Dendritic cell treated with granulocyte-macrophage colony-stimulating factor and Interleukin-4, amounts not matched to agents 40 ng/mL and 50 ng/mL, for 4 days (primary cell): ENCODE results near the gene MED15.
A peak's percentile ranks its signal among the peaks of the same experiment; 100 is the strongest.
"Not testable (repeated sequence)": the region's sequence is repeated elsewhere in the genome, so short reads cannot be mapped to it uniquely, and the experiment has no call there.

Experiments
- H3K27ac Mint-ChIP-seq: one replicate; pipeline ENCODE4 v1.8.0; 2022; ENCODE audit warnings: mild to moderate bottlenecking, mixed read lengths
- H3K27me3 Mint-ChIP-seq: one replicate; pipeline ENCODE4 v1.8.0; 2022; ENCODE audit warnings: mild to moderate bottlenecking, mixed read lengths
- H3K36me3 Mint-ChIP-seq: one replicate; pipeline ENCODE4 v1.8.0; 2022; ENCODE audit warnings: low read depth, mixed read lengths
- H3K4me1 Mint-ChIP-seq: one replicate; pipeline ENCODE4 v1.8.0; 2022; ENCODE audit warnings: low read depth, mixed read lengths
- H3K4me3 Mint-ChIP-seq: one replicate; pipeline ENCODE4 v1.8.0; 2022; ENCODE audit warnings: mild to moderate bottlenecking, moderate library complexity, mixed read lengths
- H3K9me3 Mint-ChIP-seq: one replicate; pipeline ENCODE4 v1.8.0; 2022; ENCODE audit warnings: mixed read lengths
- intact Hi-C: fragments of 100-400 bp; cut with micrococcal nuclease; formaldehyde crosslinking; loops from one replicate; pipeline ENCODE4 v1.15.0; 2022

The MED15 gene

DNA sequence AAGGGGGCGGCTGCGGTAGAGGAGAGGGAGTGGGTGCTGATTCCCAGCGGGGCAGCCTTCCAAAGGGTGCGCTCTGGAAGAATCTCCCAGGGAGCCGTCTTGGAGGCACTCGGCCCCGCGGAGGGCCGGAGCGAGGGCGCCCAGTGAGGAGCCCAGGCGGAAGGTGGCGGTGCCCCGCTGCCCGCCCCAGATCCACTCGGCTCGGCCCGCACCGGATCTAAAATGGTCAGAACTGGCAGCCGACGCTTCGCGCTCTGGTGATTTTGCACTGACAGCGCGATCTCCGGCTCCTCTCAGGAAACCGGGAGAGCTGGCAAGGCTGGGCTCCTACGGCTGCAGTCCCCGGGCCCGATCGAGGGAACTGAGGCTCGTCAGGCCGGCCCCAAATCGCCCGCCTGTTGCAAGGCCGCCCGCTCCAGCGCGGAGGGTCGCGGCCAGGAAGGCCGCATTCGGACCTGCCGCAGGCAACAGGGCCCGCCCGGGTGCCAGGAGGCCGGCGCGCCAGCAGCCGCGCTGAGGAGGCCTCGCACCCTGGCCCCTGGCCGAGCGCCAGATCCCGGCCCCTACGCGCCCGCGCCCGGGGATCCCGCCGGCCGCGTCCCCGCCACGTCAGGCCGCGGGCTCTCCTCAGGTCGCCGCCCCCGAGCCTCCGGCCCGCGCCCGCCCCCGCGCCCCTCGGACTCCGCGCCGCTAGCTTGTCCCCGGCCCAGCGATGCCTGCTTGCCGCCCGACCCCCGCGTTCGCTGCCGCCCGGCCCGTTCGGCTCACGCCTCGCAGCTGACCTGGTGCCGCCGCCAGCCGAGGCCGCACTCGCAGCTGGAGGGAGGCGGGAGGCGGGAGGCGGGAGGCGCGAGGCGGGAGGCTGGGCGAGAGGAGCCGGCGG is 12.2 kb upstream of the MED15 start, which contains the start of gene KLHL22:
Gene KLHL22, minus strand, starts transcription at position 818 of the 883 bp plus-strand sequence. CDS start 6,584 bp downstream, outside the sequence.
- intact Hi-C loops = loop anchor here (2.0 kb wide), 1 partner anchor 38 kb away; no protein-coding TSS in a partner anchor
- Mint-ChIP-seq H3K4me1 (peaks cover 46% of the 10 kb centered on the region), H3K36me3 (peaks cover 2% of the 10 kb centered on the region), H3K27ac (peak within 1 kb of the TSS; percentile 94), H3K4me3 (peak within 1 kb of the TSS; percentile 88), H3K27me3 (no peaks in the 10 kb centered on the region), H3K9me3 (no peaks in the 10 kb centered on the region)

DNA sequence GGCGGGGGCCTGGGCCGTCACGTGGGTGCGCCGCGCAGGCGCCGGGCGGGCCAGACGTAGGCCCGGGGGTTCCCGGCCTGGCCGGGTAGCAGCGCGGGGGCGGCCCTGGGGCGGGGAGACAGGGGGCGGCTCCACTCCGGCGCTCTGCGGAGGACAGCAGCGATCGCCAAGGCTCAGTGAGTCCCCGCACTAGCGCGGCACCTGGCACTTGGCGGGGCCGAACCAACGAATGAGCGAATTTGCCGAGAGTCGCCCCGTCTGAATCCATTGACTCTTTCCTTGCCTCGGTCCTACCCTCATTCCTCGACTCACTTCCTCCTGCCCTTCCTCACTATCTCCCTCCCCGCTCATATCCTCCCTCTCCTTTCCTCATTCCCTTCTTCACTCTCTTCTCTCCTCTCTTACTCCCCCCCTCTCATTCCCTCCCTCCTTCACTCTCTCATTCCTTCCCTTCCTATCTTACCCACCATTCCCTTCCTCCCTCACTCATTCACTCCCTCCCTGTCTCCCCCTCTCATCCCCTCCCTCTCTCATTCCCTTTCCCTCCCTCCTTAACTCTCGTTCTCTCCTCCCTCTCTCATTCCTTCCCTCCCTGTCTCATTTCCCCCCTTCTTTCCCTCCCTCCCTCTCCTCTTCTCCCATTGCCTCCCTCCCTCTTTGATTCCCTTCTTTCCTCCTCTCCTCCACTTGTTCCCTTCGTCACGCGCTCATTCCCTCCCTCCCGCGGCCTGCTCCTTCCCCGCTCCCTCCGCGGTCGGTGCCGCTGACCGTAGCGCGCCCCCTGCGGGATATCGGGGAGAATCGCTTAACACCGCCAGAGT is 11.3 kb upstream of the MED15 start:
- intact Hi-C loops = loop anchor here (1.0 to 2.0 kb wide), 3 partner anchors 11 to 78 kb away; partner anchors contain the start of gene MED15
- Mint-ChIP-seq H3K27ac (peak overlapping the region; percentile 94), H3K9me3 (no peaks in the 10 kb centered on the region), H3K36me3 (peaks cover 11% of the 10 kb centered on the region), H3K4me1 (peaks cover 40% of the 10 kb centered on the region), H3K27me3 (no peaks in the 10 kb centered on the region), H3K4me3 (peak overlapping the region; percentile 88)

GRCh38 chr22:20497426-20497825 is 10.0 kb upstream of the MED15 start:
- Mint-ChIP-seq H3K27ac (peak overlapping the region; percentile 30), H3K36me3 (peaks cover 15% of the 10 kb centered on the region), H3K9me3 (no peaks in the 10 kb centered on the region), H3K4me1 (peaks cover 30% of the 10 kb centered on the region), H3K27me3 (no peaks in the 10 kb centered on the region), H3K4me3 (no peak overlapping the region)
- intact Hi-C loops = no loop called here

DNA sequence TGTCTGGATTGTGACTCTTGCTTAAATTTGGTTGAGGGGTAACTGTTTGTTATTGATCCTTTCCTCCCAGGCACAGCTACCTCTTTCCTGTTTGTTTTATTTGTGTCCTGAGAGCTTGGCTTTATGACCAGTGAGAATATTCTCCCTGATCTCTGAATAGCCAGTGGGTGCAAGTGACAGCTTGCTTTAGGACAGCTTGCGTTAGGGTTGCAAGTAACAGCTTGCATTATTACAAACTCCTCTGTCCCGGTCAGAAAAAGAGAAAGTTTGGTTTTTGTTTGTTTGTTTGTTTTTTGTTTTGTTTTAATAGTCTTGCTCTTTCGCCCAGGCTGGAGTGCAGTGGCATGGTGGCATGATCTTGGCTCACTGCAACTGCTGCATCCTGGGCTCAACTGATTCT is 8.5 kb upstream of the MED15 start:
- no peak overlapping the region for H3K27ac Mint-ChIP-seq
- H3K36me3 Mint-ChIP-seq = peaks cover 15% of the 10 kb centered on the region
- H3K27me3 Mint-ChIP-seq = no peaks in the 10 kb centered on the region
- peaks cover 15% of the 10 kb centered on the region for H3K4me1 Mint-ChIP-seq
- H3K4me3 Mint-ChIP-seq = no peak overlapping the region
- intact Hi-C loops = no loop called here
- no peaks in the 10 kb centered on the region for H3K9me3 Mint-ChIP-seq

GRCh38 chr22:20499769-20500168 is 7.6 kb upstream of the MED15 start:
- peaks cover 7% of the 10 kb centered on the region for H3K4me1 Mint-ChIP-seq
- intact Hi-C loops = no loop called here
- H3K27ac Mint-ChIP-seq = no peak overlapping the region

GRCh38 chr22:20503816-20504215 is 3.6 kb upstream of the MED15 start:
- H3K9me3 Mint-ChIP-seq = no peaks in the 10 kb centered on the region
- no peak overlapping the region for H3K4me3 Mint-ChIP-seq
- intact Hi-C loops = no loop called here
- peaks cover 31% of the 10 kb centered on the region for H3K36me3 Mint-ChIP-seq
- H3K27me3 Mint-ChIP-seq = no peaks in the 10 kb centered on the region
- peaks cover 17% of the 10 kb centered on the region for H3K4me1 Mint-ChIP-seq
- H3K27ac Mint-ChIP-seq = no peak overlapping the region

More at GRCh38 chr22:20499769-20500168, 7.6 kb upstream of the MED15 start:
- no peak overlapping the region for H3K4me3 Mint-ChIP-seq
- H3K36me3 Mint-ChIP-seq = peaks cover 15% of the 10 kb centered on the region
- H3K9me3 Mint-ChIP-seq = no peaks in the 10 kb centered on the region
- H3K27me3 Mint-ChIP-seq = no peaks in the 10 kb centered on the region

DNA sequence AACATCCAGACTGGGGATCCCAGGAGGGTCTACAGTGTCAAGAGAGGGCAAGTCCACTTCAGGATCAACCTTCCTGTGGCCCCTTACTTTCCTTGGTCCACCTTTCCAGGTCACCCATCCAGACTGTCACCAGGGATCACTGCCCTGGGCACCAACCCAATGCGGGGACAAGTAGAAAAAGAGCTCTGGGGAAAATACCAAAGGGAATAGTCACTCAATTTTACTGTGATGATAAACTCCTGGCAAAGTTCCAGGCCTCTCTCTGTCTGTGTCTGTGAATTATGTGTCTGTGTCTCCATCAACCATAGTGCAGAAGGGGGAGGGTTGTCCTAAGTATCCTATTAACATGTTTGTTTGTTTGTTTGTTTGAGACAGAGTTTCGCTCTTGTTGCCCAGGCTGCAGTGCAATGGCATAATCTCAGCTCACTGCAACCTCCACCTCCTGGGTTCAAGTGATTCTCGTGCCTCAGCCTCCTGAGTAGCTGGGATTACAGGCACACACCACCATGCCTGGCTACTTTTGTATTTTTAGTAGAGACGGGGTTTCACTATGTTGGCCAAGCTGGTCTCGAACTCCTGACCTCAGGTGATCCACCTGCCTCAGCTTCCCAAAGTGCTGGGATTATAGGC is 3.0 kb upstream of the MED15 start:
- peaks cover 23% of the 10 kb centered on the region for H3K4me1 Mint-ChIP-seq
- peaks cover 37% of the 10 kb centered on the region for H3K36me3 Mint-ChIP-seq
- H3K9me3 Mint-ChIP-seq, H3K27ac Mint-ChIP-seq, H3K27me3 Mint-ChIP-seq, H3K4me3 Mint-ChIP-seq, intact Hi-C loops: not testable (repeated sequence)

GRCh38 chr22:20506543-20507252 is 712 bp upstream of the MED15 start:
- Mint-ChIP-seq H3K27ac (peak overlapping the region; percentile 95), H3K27me3 (no peaks in the 10 kb centered on the region), H3K4me1 (peaks cover 45% of the 10 kb centered on the region), H3K4me3 (peak overlapping the region; percentile 93), H3K9me3 (no peaks in the 10 kb centered on the region), H3K36me3 (peaks cover 39% of the 10 kb centered on the region)
- intact Hi-C loops = loop anchor here (1.0 kb wide), 1 partner anchor 10 kb away; no protein-coding TSS in a partner anchor

DNA sequence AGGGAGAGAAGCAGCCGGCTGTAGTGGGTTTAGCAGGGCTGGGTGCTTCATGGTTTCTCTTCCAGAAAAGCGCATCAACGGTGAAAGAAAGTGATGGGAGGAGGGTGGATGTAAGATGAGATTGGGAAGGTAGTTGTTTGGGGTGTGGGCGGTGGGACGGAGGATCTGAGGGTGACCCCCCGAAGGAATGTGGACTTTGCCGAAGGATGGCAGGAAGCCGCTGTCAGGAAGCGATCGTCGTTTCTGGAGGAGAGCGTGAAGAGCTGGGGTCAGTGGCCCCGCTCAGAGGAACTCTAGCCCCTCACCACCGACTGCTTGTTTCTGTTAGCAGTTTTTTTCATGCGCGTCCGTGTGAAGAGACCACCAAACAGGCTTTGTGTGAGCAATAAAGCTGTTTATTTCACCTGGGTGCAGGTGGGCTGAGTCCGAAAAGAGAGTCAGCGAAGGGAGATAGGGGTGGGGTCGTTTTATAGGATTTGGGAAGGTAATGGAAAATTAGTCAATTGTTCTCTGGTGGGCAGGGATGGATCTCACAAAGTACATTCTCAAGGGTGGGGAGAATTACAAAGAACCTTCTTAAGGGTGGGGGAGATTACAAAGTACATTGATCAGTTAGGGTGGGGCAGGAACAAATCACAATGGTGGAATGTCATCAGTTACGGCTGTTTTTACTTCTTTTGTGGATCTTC is 801 bp downstream of the MED15 start:
- peak overlapping the region; percentile 93 for H3K4me3 Mint-ChIP-seq
- H3K27me3 Mint-ChIP-seq, intact Hi-C loops, H3K9me3 Mint-ChIP-seq: not testable (repeated sequence)
- H3K27ac Mint-ChIP-seq = peak overlapping the region; percentile 95
- peaks cover 55% of the 10 kb centered on the region for H3K4me1 Mint-ChIP-seq
- H3K36me3 Mint-ChIP-seq = peaks cover 51% of the 10 kb centered on the region

DNA sequence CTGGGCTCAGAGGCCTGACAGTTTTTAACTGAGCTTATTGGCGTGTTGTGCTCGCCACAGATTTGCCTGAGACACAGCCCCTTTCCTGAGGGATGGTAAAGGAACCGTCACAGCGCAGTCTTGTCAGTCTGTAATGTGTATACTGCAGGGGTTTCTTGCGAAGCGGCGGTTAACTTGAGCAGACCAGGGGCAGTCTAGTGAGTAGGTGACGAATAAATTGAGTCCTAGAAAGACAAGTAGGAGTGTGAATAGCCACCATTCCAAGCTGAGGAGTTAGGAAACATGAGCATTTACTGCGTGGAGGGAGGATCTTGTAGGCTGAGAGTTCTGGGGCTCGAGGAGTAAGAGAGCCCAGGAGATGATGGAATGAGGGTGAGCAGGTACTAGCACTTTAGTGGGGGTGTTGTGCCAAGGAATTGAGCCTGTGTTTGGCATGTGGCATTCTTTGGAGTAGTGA is 1.4 kb downstream of the MED15 start:
- peaks cover 58% of the 10 kb centered on the region for H3K36me3 Mint-ChIP-seq
- H3K9me3 Mint-ChIP-seq = no peaks in the 10 kb centered on the region
- intact Hi-C loops = no loop called here
- H3K4me1 Mint-ChIP-seq = peaks cover 61% of the 10 kb centered on the region
- no peaks in the 10 kb centered on the region for H3K27me3 Mint-ChIP-seq
- H3K27ac Mint-ChIP-seq = peak overlapping the region; percentile 95
- peak overlapping the region; percentile 93 for H3K4me3 Mint-ChIP-seq

- Mint-ChIP-seq H3K4me3 (peak overlapping the region; percentile 93), H3K27me3 (no peaks in the 10 kb centered on the region), H3K36me3 (peaks cover 64% of the 10 kb centered on the region), H3K9me3 (no peaks in the 10 kb centered on the region), H3K4me1 (peaks cover 68% of the 10 kb centered on the region), H3K27ac (peak overlapping the region; percentile 95)
- intact Hi-C loops = no loop called here
Observed at GRCh38 chr22:20509344-20510047, 2.1 kb downstream of the MED15 start.

DNA sequence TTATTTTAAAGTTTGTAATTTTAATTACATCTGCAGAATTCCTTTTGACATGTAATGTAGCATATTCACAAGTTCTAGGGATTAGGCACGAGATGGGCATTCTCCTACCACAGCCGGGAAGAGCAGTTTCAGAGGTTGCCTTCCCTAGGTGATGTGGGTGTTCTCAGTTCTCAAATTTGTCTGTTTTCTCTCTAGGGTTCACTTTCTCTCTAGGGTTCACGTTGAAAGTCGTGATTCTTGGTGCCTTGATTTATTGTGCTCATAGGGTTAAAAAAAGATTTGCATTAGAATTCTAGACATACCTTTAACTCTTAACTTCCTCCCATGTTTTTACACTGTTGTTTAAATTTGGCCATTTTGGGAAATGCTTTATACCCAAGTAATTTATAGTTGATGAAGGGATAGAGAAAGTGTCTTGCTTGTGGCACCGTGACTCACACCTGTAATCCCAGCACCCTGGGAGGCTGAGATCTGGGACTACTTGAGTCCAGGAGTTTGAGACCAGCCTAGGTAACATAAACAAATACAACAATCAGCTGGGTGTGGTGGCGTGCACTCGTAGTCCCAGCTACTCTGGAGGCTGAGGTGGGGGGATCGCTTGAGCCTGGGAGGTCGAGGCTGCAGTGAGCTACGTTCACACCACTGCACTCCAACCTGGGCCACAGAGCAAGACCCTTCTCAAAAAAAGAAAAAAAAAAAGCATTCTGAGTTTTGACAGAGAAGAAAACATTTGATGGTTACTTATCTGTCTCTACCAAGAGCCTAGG is 3.6 kb downstream of the MED15 start:
- Mint-ChIP-seq H3K27me3 (no peaks in the 10 kb centered on the region), H3K4me1 (peaks cover 76% of the 10 kb centered on the region), H3K4me3 (no peak overlapping the region), H3K36me3 (peaks cover 75% of the 10 kb centered on the region), H3K9me3 (no peaks in the 10 kb centered on the region), H3K27ac (peak overlapping the region; percentile 37)
- intact Hi-C loops = no loop called here
